Measurements from ENCODE around the gene SCFD1.
"Not testable (repeated sequence)": the region's sequence is repeated elsewhere in the genome, so short reads cannot be mapped to it uniquely, and the experiment has no call there.

SCFD1 gene

GRCh38 chr14:30610787-30611343 is 11.3 kb upstream of the SCFD1 start:
- peak; percentile 71 for DNase-seq

- DNase-seq = no peak
These were observed 8.0 kb upstream of the SCFD1 start for GRCh38 chr14:30614155-30614554.

- peak; percentile 65 for DNase-seq
These were observed 1.9 kb upstream of the SCFD1 start for GRCh38 chr14:30620178-30620577.

GRCh38 chr14:30621354-30621939 is 672 bp upstream of the SCFD1 start:
- DNase-seq = no peak

GRCh38 chr14:30623412-30624131 is 1.5 kb downstream of the SCFD1 start:
- no peak for DNase-seq

- DNase-seq = no peak
These were observed 2.0 kb downstream of the SCFD1 start for GRCh38 chr14:30624132-30624423.

- DNase-seq = no peak
These were observed 3.4 kb downstream of the SCFD1 start for GRCh38 chr14:30625533-30625932.

GRCh38 chr14:30629432-30629831 is 7.3 kb downstream of the SCFD1 start:
- DNase-seq = peak; percentile 61

- DNase-seq = no peak
These were observed 8.1 kb downstream of the SCFD1 start for GRCh38 chr14:30630248-30630647.

GRCh38 chr14:30632730-30633129 is 10.6 kb downstream of the SCFD1 start:
- no peak for DNase-seq

- DNase-seq = no peak
These were observed 16.8 kb downstream of the SCFD1 start for GRCh38 chr14:30638926-30639325.

- no peak for DNase-seq
These were observed 19.1 kb downstream of the SCFD1 start for GRCh38 chr14:30641207-30641606.

GRCh38 chr14:30644462-30644861 is 22.3 kb downstream of the SCFD1 start:
- not testable (repeated sequence) for DNase-seq

- no peak for DNase-seq
These were observed 23.5 kb downstream of the SCFD1 start for GRCh38 chr14:30645600-30645999.

GRCh38 chr14:30648471-30648870 is 26.4 kb downstream of the SCFD1 start:
- DNase-seq = no peak

- DNase-seq = no peak
These were observed 29.8 kb downstream of the SCFD1 start for GRCh38 chr14:30651937-30652336.

- no peak for DNase-seq
These were observed 33.0 kb downstream of the SCFD1 start for GRCh38 chr14:30655124-30655523.

GRCh38 chr14:30655658-30656057 is 33.5 kb downstream of the SCFD1 start:
- no peak for DNase-seq

GRCh38 chr14:30656190-30656632 is 34.1 kb downstream of the SCFD1 start:
- DNase-seq = peak; percentile 19

GRCh38 chr14:30657050-30657449 is 34.9 kb downstream of the SCFD1 start:
- DNase-seq = no peak

GRCh38 chr14:30657606-30658163 is 35.6 kb downstream of the SCFD1 start:
- DNase-seq = no peak

GRCh38 chr14:30658645-30659044 is 36.5 kb downstream of the SCFD1 start:
- no peak for DNase-seq

GRCh38 chr14:30669594-30669993 is 47.5 kb downstream of the SCFD1 start:
- DNase-seq = no peak

- DNase-seq = no peak
These were observed 51.0 kb downstream of the SCFD1 start for GRCh38 chr14:30673071-30673470.
